NCI-H345 (cell line): Measurements from ENCODE around the gene RAB4A.

ENCODE experiments used
- DNase-seq: peaks from one replicate; lab custom pipeline; 2025; lab: John Stamatoyannopoulos, UW

The RAB4A gene, protein sequence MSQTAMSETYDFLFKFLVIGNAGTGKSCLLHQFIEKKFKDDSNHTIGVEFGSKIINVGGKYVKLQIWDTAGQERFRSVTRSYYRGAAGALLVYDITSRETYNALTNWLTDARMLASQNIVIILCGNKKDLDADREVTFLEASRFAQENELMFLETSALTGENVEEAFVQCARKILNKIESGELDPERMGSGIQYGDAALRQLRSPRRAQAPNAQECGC

DNA sequence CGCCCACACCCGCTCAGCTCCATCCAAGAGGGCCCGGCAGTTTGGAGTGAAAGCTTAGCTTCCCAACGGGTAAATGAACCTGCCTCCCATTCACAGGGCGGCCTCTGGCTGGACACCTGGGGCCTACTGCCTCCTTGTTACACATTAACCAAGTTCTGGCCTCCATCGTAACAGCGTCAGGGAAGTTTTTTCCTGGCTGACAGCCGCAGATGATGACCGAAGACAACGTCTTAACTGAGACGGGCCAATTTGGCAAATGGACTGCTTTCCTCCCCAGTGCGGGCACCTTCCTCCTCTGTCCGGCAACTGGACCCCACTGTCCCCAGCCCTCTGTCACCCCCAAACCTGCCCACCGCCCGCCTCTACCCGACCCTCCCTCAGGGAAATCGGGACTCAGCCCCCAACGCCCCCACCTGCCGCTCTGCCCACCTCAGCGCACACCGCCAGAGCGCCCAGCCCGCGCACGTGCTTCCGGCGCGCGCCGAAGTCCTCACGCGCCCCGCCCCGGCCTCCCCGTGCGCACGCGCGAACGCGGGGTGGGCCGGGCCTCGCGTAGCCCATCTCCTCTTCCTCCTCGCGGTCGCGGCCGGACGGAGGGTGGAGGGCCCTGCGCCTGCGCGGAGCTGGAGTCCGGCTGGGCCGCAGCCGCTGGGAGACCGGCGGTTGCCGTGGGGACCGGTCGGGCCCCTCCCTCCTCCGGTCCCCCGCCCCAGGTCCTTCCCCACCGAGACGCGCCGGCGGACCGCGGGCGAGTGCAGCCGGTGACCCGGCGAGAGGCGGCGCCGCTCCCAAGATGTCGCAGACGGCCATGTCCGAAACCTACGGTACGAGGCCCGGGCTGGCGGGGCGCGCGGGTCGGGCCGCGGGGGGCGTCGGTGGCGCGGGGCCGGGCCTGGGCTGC, at the start of gene RAB4A:
TSS of gene RAB4A (plus strand) at position 565 of the 901 bp plus-strand sequence. CDS start at position 794, 229 bp downstream.
- DNase-seq = peak; percentile 76

DNA sequence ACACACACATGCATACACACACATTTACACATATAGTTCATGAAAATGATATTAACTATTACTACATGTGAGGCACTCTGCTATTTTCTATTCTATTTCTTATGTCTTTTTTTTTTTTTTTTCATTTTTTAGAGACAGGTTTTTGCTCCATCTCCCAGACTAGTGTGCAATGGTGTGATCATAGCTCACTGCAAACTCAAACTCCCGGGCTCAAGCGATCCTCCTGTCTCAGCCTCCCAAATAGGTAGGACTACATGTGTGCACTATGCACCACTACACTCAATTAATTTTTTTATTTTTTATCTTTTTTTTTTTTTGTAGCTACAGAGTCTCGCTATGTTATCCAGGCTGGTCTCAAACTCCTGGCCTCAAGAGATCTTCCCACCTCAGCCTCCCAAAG, 48.8 kb upstream of the RAB4A start:
- DNase-seq = no peak

DNA sequence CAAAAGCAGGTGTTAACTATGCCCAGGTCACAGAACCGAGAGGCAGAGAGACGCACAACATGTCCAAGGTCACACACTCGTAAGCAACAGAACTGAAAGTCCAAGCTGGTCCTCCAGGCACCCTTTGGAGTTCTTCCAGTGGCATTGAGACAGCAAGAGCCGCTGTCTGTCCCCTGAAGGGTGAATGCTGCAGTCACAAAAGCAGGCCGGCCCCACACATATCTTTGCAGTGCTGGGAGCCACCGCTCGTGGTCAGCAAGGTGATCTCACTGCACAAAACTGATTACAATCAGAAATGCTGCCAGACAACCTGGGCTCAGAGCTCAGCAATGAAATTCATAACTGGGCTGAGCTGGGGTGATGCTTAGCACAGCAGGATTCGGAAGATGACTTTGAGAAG, 47.4 kb upstream of the RAB4A start:
- no peak for DNase-seq

DNA sequence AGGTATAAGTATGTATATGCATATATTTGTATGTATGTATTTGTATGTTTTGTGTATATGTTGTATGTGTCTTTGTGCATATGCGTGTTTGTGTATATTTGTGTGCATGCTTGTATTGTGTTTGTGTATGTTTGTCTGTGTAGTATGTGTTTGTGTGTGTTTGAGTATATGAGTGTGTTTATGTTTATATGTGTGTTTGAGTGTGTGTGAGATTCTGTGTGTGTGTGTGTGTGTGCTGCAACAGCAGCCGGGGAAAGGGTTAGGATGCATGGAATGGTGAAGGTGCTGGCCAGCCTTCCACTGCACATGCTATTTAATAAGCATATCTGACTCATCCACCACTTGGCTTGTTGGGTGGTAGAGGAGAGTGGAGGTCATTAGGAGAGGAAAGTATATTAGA, 46.6 kb upstream of the RAB4A start:
- DNase-seq = no peak

DNA sequence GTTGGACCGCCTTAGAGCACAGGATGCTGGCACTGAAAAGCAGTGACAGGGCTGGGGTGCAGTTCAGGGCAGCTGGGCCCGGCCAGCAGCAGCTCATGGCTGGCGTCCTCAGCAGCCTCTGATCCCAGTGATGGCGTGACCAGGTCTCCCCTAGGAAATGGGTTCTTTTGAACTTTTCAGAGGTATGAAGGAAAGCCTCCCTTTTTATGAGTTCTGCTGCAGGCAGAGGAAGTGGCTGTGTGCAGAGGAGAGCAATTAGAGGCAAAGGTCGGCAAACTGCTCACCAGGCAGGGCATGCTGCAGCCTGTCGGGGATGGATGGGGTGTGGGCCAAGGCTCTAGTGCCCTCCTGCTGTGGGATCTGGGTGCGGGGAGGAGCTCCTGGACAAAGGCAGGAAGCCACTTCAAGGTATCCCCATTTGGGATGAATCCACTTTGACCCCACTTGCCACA, 45.6 kb upstream of the RAB4A start:
- DNase-seq = no peak

DNA sequence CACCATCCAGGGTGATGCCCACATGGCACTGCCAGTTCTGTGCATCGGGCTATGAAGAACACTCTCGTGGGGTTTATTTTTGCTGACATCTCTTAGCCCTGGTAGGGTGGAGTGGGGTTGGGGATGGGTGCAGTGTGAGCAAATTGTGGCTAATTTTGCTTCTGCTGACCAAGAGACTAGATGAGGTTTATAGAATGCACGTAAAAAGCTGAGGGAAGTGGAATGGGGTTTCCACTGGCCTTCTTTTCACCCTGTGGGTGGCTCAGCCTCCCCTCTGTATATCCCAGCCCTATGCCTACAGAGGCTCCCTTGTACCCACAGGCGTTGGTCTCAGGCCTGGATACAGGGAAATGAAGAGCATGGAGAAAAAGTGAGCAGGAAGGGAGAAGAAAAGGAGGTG, 44.1 kb upstream of the RAB4A start:
- no peak for DNase-seq

DNA sequence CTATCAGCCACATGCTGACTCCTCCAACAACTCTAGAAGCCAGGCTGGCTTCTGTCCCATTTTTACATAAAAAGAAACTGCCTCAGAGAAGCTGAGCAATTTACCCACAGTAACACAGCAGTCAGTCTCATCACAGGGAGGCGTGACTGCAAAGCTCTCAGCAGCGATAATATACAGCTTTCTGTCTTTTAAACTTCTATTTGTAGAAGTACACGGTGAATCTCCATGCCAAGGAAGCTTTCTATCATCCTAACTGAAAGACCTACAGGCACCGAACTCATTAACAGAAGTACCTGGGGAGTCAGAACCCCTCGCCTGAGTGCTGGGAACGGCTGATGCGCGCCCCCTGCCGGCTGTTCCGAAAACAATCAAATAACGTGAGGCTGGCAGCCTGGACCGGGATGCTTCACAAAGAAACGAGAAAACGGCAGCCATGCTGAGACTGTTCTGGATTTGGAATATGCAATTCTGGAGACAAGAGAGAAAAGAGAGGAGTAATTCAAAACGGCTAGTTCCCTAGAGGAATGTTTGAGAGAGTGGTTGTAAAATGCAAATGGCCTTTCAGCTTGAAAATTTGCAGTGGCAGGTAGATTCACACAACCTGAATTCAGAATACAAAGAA, 43.5 kb upstream of the RAB4A start:
- DNase-seq = peak; percentile 85

DNA sequence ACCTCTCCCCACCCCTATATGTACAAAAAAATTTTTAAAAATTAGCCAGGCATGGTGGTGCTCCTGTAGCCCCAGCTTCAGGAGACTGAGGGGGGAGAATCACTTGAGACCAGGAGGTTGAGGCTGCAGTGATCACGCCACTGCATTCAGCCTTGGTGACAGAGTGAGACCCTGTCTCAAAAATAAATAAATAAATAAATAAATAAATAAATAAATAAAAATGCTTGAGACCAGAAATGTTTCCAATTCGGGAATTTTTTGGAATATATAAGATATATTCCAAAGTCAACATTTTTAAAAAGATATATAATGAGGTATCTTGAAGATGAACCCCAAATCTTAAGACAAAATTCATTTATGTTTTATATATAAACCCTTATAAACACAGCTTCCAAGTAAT, 42.4 kb upstream of the RAB4A start:
- DNase-seq = no peak

DNA sequence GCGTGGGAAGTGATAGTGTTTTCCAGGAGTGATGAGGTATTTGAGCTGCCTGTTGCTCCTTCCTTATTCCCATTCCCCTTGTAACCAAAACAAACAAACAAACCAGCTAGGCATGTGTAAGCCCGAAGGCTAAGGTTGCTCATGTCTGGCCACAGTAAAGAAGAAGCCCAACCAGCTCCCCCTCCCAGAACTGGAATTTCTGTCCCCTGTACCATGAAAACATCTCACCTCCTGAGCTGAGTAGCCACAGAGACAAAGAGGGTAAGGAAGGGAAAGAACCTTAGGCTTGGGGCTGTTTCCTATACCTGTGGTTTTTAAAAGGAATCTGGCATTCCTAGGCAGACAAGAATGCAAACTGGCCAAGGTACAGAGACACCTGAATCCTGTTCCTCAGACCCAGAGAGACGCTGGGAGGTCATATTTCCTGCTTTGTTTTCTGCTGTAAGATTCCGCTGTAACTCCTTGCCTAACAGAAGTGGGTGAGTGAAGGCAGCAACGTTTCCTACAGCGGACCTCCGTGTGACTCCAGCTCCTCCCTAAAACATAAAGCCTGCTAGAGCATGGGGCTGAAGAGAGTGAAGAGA, 41.7 kb upstream of the RAB4A start:
- DNase-seq = no peak

DNA sequence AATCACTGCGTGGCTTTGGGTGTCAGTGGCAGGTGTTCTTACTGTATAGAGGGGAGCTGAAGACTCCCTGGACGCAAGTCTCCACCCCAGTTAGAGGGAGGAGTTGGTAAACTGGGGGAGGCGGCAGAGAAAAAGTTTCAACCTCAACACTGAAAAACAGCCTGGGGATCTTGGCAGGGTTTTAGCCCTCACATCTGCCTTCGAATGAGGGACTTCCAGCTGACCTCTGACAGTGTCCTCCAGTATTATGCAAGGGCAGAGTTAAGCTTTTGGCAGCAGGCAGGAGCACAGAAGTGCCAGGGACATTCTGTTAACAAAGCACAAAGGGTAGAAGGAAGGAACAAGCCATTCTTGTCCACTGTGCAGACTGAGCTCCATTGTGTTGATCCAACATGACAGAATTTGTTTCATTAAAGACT, 41.2 kb upstream of the RAB4A start:
- DNase-seq = no peak

DNA sequence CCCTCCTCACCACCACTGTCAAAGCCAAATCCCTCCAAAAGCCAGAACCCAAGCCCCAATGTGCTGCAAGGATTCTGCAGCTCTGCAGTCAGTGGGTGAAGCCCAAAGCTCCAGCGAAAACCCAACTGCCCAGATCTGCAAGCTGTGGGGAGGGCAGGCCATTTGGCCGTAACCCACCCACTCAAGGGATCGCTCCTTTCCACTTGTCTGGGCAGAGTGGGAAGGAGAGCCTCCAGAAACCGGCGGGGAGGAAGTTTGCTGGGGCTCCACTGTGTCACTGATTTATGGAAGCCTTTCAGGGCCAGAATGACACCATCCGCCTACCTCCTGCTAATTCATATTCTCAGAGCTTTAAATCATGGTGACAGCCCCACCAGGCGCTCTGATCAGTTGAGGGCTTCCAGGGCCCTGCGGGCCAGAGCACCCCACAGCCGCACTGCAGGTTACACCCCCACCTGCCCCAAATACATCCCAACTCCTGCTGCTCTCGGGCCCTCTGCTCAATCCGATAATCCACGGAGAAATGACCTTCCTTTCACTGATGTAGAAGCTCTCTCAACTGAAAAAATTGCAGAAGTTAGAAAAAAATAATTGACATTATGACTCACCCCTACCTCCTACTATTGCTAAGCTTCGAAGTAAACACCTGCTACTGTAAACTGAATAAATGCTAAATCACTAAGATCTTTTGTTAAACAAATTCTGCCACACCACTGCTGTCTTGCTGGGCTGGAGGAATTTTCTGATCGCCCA, 40.6 kb upstream of the RAB4A start:
- peak; percentile 19 for DNase-seq

DNA sequence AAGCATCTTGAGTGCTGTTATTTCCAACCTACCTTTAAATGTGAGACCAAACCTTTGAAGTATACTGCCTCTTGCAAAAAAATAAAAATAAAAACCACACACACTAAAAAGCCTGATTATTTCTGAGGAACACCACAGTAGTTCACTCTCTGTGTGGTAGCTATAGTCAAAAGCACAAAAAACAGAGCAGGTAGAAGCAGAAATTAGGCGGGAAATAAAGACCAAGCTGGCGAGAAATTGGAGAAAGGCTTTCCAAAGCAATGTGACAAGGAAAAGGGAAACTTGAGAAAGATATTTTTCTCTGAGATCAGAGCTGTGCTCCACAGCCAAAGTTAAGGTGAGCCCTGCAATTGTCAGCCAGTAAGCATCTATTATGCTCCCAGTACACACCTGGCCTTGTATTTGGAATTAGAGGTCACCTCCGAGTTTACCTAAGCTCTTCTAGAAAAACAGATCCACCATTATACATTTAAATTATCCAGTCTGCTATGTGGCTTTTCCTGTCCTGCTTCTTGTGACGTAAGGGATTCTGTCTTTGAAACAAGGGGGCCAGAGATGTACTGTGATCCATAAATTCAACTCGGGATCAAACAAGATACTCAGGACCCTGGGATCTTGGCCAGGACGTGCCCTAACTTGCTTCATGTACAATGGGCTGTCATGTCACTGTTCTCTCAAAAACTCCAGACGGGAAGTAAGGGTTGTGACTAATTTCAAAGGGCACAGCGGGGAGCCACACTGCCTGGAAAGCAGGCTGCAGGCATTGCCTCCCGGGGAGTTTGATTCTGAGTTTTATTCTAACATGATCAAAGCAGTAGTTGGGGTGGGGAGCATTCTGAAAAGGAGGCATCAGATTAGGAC, 39.8 kb upstream of the RAB4A start:
- peak; percentile 88 for DNase-seq

DNA sequence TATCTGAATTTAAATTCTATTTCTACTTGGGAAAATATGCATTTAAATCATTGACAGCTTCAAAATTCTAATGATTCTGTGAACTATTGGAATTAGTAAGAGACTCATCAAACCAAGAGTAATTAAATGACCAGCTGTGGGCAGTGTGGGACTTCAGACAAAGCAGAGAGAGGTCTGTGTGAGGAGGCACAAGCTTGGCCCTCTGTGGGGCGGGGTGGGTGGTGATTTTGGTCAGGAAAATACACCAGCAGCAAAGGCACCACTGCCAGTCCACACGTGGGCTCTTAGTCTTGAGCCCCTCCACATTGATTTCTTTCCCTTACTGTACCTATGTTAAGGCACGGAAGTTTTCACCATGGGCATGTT, 39.2 kb upstream of the RAB4A start:
- no peak for DNase-seq

DNA sequence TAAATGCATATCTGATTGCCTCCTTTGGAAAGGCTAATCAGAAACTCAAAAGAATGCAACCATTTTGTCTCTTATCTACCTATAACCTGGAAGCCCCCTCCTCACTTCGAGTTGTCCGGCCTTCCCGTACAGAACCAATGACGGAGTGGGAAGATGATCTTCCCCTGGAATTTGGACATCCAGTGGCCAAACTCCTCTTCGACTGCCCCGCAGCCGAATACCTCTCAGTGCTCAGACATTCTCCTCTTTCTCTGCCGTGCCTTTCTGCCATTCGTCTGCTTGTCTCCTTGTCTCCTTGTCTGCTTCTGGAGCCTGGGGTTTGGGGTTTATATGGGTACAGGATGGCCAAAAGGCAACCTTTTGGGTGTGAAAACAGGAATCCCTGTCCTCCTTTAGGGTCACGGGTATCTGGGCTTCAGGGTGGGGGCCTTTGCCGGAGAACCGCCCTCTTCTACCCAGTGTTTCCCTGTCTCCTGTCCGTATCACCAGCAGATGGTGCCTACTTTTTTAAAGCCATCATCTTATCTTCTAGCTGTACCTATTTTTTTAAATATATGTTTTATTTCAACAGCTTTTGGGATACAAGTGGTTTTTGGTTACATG, 35.9 kb upstream of the RAB4A start:
- no peak for DNase-seq

DNA sequence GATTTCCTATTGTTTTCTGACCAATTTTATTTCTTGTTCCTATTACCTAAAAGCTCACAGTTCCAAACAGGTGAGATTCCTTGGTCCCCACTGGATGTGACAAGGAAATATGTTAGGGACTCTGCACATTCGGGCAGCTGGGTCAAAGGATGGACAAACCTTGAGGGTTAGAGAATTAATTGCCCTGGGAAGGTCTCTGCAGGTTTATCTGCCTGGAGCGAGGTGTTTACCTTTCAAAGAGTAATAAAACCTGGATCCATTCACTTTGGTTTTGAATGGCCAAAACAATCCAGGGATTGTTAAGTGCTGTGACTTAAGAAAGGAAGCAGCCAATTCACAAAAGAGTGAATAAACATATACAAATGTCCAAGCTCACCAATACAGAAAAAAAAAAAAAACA, 33.6 kb upstream of the RAB4A start:
- DNase-seq = peak; percentile 52

DNA sequence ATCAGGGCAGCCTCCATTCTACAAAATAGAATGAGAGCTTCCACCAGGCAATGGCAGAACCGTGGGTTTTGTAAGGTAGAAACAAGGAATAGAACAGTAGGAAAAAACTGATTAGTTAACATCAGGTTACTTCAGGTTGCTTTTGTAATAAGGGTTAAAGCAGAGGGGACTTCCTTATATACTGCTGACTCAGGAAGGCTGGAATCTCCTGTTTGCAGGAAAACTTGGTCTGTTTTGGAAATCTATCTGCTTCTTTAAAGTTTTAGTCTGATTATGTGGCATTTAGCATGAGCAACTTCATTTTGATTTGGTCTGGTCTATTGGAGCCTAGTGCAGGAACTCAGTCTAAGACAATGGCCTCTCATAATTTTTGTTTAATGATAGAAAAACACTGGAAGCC, 32.7 kb upstream of the RAB4A start:
- no peak for DNase-seq

DNA sequence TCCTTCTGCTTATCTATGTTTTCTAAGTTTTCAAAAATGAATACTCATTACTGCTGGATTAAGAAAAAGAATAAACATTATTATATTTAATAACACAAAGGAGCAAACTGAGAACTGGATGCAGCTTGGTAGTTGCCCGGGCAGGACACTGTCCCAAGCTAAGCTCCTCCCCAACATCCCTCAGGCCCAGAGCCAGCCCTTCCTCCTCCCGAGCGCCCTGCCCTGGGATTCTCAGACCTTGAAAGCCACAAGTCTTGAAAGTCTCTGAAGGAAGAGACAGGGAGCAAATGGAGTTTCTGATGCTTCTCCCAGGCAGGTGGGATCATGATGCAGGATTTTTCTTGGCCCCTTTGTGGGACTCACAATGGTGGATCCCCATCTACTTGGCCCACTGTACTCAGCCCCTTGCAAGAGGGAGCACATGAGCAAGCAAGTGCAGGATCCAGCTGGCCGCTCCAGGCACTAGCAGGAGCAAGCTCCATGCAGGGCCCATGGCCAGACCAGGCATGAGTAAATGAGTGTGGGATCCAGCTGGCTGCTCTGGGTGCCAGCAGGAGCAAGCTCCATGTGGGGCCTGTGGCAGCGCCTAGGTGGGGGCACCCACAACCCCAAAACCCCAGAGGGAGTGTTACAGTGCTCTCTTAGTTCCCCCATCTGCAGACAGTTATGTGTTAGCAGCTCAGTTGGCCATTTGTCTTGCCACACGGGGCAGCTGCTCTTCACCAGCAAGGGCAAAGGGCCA, 32.1 kb upstream of the RAB4A start:
- DNase-seq = no peak

DNA sequence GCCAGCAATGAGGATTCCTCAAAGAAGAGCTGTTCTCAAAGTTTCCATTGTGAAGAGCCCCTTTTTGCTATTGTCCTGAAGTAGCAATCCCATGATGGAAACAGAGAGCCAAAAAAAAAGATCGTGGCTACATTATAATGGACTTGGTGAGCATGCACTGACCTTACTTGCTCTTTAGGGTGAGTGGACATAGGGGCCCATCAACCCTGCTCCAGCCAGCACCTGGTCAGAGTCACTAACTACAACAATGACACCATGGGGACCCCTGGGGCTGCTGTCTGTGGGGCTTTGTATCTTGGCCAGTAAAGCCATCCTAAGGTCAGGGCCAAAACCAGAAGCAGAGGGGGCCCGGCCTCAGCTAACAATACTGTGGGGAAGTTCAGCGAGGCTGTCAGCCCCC, 30.4 kb upstream of the RAB4A start:
- no peak for DNase-seq

DNA sequence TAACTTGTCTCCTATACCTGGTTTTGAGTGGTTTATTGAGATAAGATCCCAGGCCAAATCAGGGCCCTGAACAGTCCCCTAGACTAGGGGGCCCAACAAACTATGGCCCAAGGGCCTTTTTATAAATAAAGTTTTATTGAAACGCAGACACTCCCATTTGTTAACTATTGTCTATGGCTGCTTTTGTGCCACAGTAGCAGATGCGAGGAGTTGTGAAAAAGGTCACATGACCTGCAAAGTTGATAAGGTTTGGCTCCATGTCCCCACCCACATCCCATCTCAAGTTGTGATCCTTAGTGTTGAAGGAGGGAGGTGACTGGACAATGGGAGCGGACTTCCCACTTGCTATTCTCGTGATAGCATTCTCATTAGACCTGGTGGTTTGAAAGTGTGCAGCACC, 29.5 kb upstream of the RAB4A start:
- no peak for DNase-seq

DNA sequence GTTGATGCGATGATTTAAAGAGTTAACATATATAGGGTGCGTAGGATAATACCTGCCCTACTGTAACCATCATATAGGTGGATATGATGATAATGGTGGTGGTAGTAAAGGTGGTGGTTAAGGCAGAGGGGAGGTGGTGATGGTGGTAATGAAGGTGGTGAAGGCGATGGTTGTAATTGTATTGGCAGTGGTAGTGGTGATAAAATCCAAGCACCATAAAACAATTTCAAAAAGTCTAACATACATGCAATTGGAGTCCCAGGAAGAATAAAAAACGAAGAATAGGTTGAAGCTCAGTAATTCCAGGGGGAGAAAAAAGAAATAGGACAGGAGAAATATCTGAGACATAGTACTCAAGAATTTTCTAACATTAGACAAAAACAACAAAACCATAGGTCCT, 27.3 kb upstream of the RAB4A start:
- DNase-seq = no peak
